Stimulated activated CD8-positive, alpha-beta memory T cell treated with anti-CD3 and anti-CD28 coated beads, Interleukin-15, amount 100 ng/mL, for 4 hours (primary cell): ENCODE data around the gene DDC.
A peak's percentile ranks its signal among the peaks of the same experiment; 100 is the strongest.
"Not testable (repeated sequence)": the region's sequence is repeated elsewhere in the genome, so short reads cannot be mapped to it uniquely, and the experiment has no call there.

Experiments used
- DNase-seq, 2 donors: peaks; one replicate each; pipeline ENCODE4 v3.0.0-alpha.2; 2020; ENCODE audit warnings: low read depth in 2 of 2

DDC gene

DNA sequence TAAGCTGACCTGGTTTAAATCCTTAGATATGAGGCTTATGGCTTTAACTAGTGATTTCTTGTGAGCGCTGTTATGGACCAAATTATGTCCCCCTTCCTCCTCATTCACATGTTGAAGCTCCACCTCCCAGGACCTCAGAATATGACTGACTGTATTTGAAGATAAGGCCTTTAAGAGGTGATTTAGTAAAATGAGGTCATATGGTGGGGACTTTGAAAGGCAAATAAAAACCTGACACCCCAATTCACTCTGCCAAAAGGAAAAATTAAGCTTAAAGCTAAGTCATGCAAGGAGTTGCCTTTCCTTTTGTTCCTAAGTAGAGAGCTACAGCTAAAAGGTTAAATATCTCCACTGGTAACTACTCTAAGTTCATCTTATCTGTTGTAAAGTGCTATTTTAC is 78.7 kb downstream of the DDC start:
- DNase-seq: no peak

GRCh38 chr7:50481867-50482266 is 83.3 kb downstream of the DDC start:
- no peak for DNase-seq

DNA sequence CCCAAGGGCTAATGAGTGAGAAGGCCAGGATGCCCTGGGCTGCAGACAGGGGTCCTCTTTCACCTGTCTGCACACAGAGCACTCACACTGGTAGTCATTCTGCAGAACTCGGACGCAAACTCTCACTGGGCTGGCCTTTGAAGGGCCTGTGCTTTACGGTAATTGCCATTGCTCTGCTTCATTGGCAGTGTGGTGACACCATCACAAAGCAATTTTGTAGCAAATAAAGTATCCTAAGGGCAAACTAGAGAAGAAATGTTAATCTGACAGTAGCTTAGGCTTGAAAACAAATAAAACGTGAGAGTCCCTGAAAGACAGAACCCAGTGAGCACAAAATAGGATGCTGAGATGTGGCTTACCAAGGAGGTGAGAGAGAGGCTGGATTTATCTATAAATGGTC is 84.4 kb downstream of the DDC start:
- no peak for DNase-seq

DNA sequence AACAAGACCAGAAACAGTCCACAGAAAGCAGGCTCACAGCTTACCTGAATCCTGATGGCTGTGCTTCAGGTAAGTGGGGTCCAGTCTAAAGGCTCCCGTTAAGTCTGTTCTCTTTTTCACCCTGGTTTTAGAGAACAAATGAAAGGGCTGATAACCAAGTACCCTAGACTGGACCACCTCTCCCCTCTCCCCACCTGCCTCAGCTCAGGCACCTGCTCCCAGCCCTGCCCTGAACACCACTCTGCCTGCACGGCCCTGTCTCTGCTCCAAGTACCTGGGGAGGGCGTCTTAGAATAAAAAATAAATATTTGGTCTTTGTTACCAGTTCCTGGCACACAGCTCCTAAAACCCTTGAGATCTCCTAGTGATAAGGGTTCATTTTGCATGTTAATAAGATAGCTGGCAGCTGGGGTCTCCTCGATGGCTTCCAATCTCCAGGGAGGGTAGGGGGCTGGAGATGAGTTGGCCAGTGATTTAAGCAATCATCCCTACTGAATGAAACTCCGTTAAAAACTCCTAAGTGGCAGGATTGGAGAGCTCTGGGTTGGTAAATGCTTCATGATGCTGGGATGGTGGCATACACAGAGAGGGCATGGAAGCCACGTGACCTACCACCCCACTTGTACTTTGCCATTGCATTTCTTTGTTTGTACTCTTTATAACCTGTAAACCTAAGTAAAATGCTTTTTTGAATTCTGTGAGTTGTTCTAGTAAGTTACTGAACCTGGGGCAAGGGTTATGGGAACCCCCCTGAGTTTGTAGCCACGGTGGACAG is 85.3 kb downstream of the DDC start:
- DNase-seq: no peak

- no peak for DNase-seq
Measured at GRCh38 chr7:50477640-50478039, 87.6 kb downstream of the DDC start.

DNA sequence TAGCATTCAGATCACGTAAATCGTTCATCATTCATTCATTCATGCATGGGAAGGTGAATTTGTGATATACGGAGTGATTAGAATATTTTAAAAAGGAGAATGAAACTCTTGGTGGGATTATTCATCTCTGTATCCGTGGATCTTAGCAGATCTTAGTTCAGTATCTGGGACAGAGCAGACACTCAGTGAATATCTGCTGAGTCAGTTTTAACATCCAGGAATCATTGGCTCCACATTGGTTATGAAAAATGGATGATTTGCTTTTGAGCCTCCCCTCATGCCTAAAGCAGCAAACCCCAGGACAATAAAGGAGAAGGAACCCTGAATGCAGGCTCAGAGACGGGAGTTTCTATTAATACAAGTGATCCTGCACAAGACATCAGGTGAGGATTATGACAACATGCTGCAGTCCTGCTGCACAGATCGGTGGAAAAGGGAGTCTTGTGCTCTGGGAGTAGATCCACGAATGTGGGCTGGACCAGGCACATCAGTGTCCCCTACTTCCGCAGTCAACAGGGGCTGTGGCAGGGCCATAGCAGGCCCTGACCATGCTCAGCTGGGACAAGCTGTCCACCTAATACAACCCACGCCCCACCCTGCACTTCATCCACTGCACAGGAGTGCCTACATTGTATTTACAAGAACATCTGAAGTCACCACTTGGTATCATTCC is 88.1 kb downstream of the DDC start:
- DNase-seq: no peak

DNA sequence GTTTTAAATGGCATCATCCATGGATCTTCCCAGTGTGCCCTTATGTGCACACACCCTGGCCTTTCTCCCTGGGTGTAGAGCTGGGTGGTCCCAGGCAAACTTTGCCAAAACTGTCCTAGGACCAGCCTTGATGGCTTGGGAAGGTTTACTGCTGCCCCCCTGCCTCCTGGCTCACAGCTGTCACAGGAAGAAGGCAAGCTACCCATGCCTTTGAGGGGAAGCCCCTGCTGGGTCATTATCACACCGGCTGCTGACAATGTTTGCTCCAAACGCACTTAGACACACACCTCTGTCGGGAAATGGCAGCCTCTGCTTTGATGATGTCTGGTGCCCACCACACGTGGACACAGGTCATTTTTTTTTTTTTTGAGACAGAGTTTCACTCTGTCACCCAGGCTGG is 89.9 kb downstream of the DDC start:
- DNase-seq: no peak

- DNase-seq: no peak
Measured at GRCh38 chr7:50474382-50475160, 90.6 kb downstream of the DDC start.

- DNase-seq: no peak
Measured at GRCh38 chr7:50473531-50473930, 91.7 kb downstream of the DDC start.

DNA sequence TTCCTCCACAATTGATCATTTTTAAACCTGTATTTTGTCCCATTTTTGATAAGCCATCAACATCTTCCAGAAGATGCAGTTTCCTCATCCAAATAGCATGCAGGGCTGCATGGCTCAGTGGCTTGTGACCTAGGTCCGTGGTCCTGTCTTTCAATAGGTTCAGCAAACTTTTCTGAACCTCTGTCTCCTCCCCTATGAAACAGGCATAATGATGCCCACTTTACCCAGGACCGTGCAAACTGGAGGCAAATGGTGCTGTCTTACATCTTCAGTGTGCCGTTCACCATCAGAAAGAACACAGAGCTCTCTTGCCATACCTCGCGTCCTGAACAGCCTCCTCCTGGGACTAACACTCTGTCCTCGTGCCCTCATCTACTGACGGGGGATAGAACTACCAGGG is 92.8 kb downstream of the DDC start:
- no peak for DNase-seq

GRCh38 chr7:50471970-50472369 is 93.2 kb downstream of the DDC start:
- DNase-seq: no peak

DNA sequence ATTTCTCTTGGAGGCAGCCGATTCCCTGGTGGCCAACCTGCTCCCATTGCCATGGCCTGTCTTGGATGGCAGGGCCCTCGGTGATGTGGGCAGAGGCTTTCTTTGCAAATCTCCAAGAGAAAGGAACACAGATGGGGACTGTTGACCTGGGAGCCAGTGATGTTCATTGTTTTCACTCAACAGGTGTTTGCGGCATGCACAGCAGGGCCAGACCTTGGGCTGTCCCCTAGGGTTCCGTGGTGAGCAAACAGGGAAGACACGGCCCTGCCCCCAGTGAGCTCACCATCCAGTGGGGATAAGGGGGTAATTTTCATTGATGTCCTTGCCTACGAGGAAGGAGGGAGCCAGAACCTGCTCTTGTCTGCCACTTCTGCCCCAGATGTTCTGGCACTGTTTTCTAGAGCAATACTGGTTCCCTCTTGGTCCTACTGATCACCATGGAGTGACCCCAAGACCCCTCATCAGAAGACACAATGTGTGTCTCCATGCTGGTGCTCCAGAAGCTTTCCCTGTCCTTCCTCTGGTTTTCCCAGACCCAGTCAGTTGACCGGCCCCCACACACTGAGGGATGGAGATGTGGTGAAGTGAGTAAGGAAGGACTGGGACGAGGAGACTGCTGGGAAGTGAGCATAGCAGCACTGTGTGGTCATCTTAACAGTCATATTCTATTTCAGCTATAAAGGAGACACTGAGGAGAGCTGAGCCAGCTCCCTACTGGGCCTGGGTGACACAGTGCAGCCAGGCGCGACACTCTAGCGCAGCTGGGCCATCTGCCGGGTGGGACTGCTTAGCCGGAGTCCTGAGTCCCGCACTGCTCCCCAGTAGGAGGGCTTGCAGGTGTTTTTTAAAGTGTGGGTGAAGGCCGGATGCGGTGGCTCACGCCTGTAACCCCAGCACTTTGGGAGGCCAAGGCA is 94.7 kb downstream of the DDC start:
- DNase-seq: no peak

DNA sequence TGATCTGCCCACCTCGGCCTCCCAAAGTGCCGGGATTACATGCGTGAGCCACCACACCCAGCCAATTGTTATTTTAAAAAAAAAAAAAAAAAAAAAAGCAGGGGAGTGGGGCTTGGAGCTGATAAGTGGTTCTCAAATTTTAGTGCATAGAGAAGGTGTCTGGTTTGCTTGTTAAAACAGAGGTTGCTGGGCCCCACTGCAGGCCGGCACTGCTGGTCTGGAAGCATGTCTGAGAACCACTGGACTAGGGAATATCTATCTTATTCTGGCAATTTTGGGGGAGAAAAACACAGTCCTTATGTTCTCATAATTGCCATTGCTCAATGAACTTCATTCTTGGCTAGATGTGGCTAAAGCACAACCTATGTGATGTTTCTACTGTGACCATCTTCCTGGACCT is 96.0 kb downstream of the DDC start:
- no peak for DNase-seq

GRCh38 chr7:50467817-50468610 is 97.2 kb downstream of the DDC start:
- DNase-seq: peak; percentile 54 to 67

DNA sequence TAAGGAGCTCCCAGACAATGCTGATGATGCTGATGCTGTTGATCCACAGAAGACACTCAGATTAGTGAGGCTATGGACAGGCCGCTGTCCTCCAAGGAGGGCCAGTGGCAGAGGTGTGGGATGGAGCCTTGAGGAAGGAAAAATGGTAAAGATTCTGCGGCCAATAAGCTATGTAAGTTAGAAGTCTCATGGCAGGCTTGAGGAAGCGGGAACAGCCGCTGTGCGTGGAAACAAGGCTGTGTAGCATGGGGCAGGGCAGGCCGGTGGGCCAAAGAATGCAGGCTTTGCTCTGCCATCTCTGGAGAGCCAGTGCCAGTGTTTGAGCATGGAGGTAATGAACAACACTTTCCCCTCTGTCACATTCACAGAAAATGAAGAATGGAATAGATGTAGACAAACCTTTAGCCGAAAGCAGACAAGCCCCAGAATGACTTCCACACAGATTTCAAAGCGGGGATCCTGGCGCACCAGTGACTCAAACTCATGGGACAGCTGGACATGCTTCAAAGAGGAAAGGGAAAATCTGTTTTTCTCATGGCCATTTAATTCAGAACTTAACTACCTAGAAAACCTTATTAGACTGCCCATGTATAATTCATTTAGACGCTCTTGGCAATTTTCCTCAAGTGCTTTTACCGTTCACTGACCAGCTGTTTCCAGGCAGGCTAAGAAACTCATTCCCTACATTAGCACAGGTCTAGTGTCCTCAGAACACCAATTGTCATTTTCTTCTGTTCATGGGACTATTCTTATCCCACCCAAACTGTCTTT is 98.2 kb downstream of the DDC start:
- no peak for DNase-seq

DNA sequence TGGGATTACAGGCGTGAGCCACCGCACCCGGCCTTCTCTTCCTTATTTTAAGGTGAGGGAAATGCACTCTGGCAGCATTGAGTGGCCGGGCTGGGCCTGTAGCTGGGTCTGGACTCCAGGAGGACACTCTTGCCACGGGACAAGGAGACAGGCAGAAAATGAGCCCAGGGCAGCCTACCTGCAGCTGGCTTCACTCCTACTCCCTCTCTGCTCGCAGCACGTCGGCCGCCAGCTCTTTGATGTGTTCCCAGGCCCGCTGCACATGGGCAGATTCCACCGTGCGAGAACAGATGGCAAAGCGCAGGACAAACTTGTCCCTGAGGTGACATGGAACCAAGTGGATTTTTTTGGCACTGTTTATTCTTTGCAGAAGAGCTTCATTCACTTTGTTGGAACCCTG is 102.2 kb downstream of the DDC start:
- no peak for DNase-seq

- no peak for DNase-seq
Measured at GRCh38 chr7:50462361-50462760, 102.8 kb downstream of the DDC start.

- no peak for DNase-seq
Measured at GRCh38 chr7:50461695-50462094, 103.5 kb downstream of the DDC start.

DNA sequence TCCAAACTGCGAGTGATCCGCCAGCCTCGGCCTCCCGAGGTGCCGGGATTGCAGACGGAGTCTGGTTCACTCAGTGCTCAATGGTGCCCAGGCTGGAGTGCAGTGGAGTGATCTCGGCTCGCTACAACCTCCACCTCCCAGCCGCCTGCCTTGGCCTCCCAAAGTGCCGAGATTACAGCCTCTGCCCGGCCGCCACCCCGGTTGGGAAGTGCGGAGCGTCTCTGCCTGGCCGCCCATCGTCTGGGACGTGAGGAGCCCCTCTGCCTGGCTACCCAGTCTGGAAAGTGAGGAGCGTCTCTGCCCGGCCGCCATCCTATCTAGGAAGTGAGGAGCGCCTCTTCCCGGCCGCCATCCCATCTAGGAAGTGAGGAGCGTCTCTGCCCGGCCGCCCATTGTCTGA is 106.0 kb downstream of the DDC start:
- DNase-seq: not testable (repeated sequence)

GRCh38 chr7:50458651-50459050 is 106.6 kb downstream of the DDC start:
- not testable (repeated sequence) for DNase-seq
